MCF 10A (cell line): Measurements from ENCODE around the gene CAMK2N1. TPM values are rescaled to one million over a fixed set of nuclear protein-coding genes. Genes with fewer than 3 reads are reported as not detected.

Experiments used
- BruUV-seq: library from RNA; stranded (reverse); fragments of 400-500 nt; replicated peaks from 2 replicates; lab custom pipeline; 2021; lab: Mats Ljungman, UMichigan
- CTCF ChIA-PET: fragments of 300-600 bp; sonication (Branson Sonifier 250); formaldehyde crosslinking; extraction: SDS; loops from one replicate; lab custom pipeline; 2021; ENCODE audit warnings: antibody characterized with exemption, inconsistent platforms; lab: Yijun Ruan, JAX
- POLR2A ChIA-PET: fragments of 300-600, 350-650 bp; sonication (Branson Sonifier 250); formaldehyde crosslinking; extraction: SDS; loops from one replicate; lab custom pipeline; 2020; ENCODE audit warnings: antibody characterized with exemption, inconsistent platforms; lab: Yijun Ruan, JAX
- DNase-seq: peaks from one replicate; pipeline ENCODE4 v3.0.0-alpha.2; 2018; ENCODE audit not compliant: unreplicated experiment
- H3K27ac Mint-ChIP-seq: one replicate; pipeline ENCODE4 v1.8.0; 2022; ENCODE audit warnings: mild to moderate bottlenecking, low read depth, mixed read lengths; ENCODE audit not compliant: unreplicated experiment
- H3K27me3 Mint-ChIP-seq: one replicate; pipeline ENCODE4 v1.8.0; 2022; ENCODE audit warnings: mixed read lengths; ENCODE audit not compliant: insufficient read depth, unreplicated experiment
- H3K36me3 Mint-ChIP-seq: one replicate; pipeline ENCODE4 v1.8.0; 2022; ENCODE audit warnings: mild to moderate bottlenecking, moderate library complexity, mixed read lengths; ENCODE audit not compliant: insufficient read depth, unreplicated experiment
- H3K4me1 Mint-ChIP-seq: one replicate; pipeline ENCODE4 v1.8.0; 2022; ENCODE audit warnings: mixed read lengths; ENCODE audit not compliant: insufficient read depth, unreplicated experiment
- H3K4me3 Mint-ChIP-seq: one replicate; pipeline ENCODE4 v1.8.0; 2022; ENCODE audit warnings: mild to moderate bottlenecking, moderate library complexity, mixed read lengths; ENCODE audit not compliant: unreplicated experiment
- H3K9me3 Mint-ChIP-seq: one replicate; pipeline ENCODE4 v1.8.0; 2022; ENCODE audit warnings: mixed read lengths; ENCODE audit not compliant: unreplicated experiment
- intact Hi-C: fragments of 100-400 bp; cut with micrococcal nuclease; formaldehyde crosslinking; loops from 2 replicates; pipeline ENCODE4 v1.14.1; 2022
- total RNA-seq: library from RNA; stranded (reverse); gene quantifications from 2 replicates; pipeline ENCODE4 v1.2.3, GENCODE V29; 2022
- TF ChIP-seq, protein P1 (sequence below): fragments of 200-600 bp; IDR thresholded peaks from one replicate; pipeline ENCODE4 v1.8.0; 2022; ENCODE audit warnings: antibody characterized with exemption, mild to moderate bottlenecking; ENCODE audit not compliant: unreplicated experiment

Gene CAMK2N1
- total RNA-seq, 1 experiment from 2014 or later: 4.9 TPM

DNA sequence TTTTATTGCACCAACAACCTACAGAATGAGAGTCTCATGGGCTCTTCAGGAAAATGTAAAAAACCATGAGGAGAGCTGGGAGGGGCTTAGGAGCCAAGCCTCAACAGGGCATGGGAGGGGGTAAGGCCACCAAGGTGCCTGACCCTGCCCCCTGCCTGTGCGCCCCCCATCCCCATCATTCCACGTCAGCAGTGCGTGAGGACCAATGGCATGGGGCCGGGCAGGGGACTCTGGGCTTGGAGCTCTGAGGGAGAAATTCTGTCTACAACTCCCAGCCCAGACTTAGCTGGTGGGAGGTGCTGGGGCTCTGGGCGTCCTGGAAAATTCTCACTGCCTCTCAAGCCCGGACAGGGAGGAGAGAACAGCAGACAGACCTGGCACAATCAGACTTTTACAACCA, 5.2 kb upstream of the CAMK2N1 start:
- Mint-ChIP-seq H3K4me3 (no peak overlapping the region), H3K9me3 (no peaks in the 10 kb centered on the region), H3K4me1 (peaks cover 23% of the 10 kb centered on the region), H3K27me3 (no peaks in the 10 kb centered on the region), H3K27ac (no peak overlapping the region), H3K36me3 (no peaks in the 10 kb centered on the region)
- TF ChIP-seq, protein P1, sequence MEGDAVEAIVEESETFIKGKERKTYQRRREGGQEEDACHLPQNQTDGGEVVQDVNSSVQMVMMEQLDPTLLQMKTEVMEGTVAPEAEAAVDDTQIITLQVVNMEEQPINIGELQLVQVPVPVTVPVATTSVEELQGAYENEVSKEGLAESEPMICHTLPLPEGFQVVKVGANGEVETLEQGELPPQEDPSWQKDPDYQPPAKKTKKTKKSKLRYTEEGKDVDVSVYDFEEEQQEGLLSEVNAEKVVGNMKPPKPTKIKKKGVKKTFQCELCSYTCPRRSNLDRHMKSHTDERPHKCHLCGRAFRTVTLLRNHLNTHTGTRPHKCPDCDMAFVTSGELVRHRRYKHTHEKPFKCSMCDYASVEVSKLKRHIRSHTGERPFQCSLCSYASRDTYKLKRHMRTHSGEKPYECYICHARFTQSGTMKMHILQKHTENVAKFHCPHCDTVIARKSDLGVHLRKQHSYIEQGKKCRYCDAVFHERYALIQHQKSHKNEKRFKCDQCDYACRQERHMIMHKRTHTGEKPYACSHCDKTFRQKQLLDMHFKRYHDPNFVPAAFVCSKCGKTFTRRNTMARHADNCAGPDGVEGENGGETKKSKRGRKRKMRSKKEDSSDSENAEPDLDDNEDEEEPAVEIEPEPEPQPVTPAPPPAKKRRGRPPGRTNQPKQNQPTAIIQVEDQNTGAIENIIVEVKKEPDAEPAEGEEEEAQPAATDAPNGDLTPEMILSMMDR: no peak
- ChIA-PET POLR2A (no interaction called here), CTCF (interaction anchor here (0.6 to 5.6 kb wide), 2 partner anchors 114 to 279 kb away, joined by 3 to 69 read pairs; no protein-coding TSS in a partner anchor)
- BruUV-seq: no TSS peak
- intact Hi-C loops: loop anchor here (5.0 to 10.0 kb wide), 2 partner anchors 259 to 326 kb away; no protein-coding TSS in a partner anchor
- no peak for DNase-seq

DNA sequence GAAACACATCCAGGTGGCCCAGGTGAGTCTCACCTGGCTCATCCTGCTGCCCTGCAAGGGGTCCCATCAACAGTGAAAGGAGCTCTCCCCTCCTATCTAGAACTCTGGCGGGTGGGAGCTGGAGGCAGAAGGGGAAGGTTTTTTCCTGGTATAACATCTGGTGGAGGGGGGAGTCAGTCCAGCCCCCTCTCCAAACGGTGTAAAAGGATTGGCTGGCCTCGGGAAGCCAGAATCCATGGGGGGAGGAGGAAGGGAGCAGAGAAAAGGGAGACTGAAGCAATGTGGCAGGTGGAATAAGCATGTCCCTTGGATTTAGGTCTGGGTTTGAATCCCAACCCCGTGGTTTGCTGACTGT, 1.2 kb upstream of the CAMK2N1 start:
- intact Hi-C loops: no loop called here
- CTCF ChIA-PET: interaction anchor here (0.6 kb wide), 1 partner anchor 110 kb away, joined by 3 read pairs; no protein-coding TSS in a partner anchor
- no peak overlapping the region for H3K27ac Mint-ChIP-seq
- no peaks in the 10 kb centered on the region for H3K27me3 Mint-ChIP-seq
- H3K4me1 Mint-ChIP-seq: peaks cover 18% of the 10 kb centered on the region
- H3K36me3 Mint-ChIP-seq: no peaks in the 10 kb centered on the region
- TF ChIP-seq, protein P1: no peak
- POLR2A ChIA-PET: no interaction called here
- peak overlapping the region; percentile 76 for H3K4me3 Mint-ChIP-seq
- H3K9me3 Mint-ChIP-seq: no peaks in the 10 kb centered on the region
- no peak for DNase-seq
- no TSS peak for BruUV-seq

DNA sequence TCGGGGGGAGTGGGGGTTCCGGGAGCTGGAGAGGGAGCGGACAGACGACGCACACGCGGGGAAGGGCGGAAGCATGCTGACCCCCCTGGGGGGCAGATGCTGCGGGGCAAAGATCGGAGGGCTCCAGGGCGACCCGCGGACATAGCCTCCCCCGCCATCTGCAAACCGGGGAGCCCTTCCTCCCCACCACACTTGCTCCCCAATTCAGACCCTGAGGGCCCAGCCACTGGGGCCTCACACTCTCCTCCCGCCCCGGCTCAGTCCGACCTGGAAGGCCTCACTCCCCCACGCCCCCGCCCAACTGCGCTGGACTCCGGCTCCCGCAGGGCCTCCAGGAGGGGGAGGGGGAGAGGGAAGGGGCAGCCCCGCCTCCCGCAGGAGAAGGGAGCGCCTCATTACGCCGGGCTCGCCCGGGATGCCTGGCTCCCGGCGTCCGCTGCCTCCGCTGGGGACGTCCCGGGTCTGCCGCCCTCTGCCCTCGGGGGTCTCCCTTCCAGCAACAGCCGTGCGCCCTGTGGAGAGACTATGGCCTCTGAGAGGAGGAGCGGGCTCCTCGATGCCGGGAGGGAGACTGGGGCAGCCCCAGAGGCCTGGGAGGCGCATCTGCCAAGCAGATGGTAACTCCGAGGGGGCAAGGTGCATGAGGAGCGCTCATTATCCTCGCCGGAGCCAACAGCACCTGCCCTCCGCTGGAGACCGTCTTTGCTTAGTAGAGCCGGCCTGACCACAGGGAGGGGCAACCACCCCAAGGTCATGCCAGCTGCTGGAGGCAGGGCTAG, 636 bp upstream of the CAMK2N1 start:
- no peaks in the 10 kb centered on the region for H3K27me3 Mint-ChIP-seq
- ChIA-PET POLR2A (interaction anchor here (0.7 kb wide), 1 partner anchor 273 kb away, joined by 3 read pairs; no protein-coding TSS in a partner anchor), CTCF (interaction anchor here (0.6 to 1.0 kb wide), 2 partner anchors 8 to 109 kb away, joined by 3 to 4 read pairs; no protein-coding TSS in a partner anchor)
- DNase-seq: peak; percentile 40
- H3K36me3 Mint-ChIP-seq: no peaks in the 10 kb centered on the region
- no peaks in the 10 kb centered on the region for H3K9me3 Mint-ChIP-seq
- no peak overlapping the region for H3K27ac Mint-ChIP-seq
- H3K4me1 Mint-ChIP-seq: peaks cover 21% of the 10 kb centered on the region
- intact Hi-C loops: no loop called here
- peak overlapping the region; percentile 76 for H3K4me3 Mint-ChIP-seq
- no TSS peak for BruUV-seq
- TF ChIP-seq, protein P1: no peak
